ENCODE data around the gene LCP1. TPM values are rescaled to one million over a fixed set of nuclear protein-coding genes. Genes with fewer than 3 reads are reported as not detected.

LCP1 gene
- total RNA-seq, 3 donors from 2014 or later (not counting 1 experiment from before 2014, with no cell fraction given), result 1,088 to 1,116 (median 1,113) TPM

DNA sequence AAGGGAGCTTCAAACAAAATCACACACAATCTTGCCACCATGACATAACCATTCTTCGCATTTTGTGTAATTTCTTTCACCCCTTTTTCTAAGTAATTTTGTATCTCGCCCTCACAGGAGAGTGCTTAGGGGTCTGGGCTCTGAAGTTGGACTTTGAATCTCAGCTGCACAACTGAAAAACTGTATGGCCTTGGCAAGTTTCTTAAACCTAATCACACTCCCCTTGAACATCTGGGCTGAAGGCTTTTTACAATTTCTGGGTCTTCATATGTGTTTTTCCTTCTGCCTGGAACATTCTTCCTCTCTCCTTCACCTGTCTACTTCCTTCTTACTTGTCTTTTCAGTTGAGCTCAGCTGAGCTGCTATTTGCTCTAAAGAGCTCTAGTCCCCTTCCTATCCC is 52.9 kb downstream of the LCP1 start:
- ATAC-seq, result no peak
- intact Hi-C loops (cut with micrococcal nuclease), result loop anchor here (5.0 kb wide), 1 partner anchor 38 kb away; no protein-coding TSS in a partner anchor
- WGBS (ENCODE audit: insufficient coverage), result 91% methylated on average over 2 of the region's 2 CpGs
- Histone ChIP-seq H3K4me1 (ENCODE audit: control insufficient read depth, insufficient read depth, low read length) (peaks cover 18% of the 10 kb centered on the region), H3K27ac (ENCODE audit: low read length) (no peak overlapping the region), H3K27me3 (ENCODE audit: control insufficient read depth, insufficient read depth, low read length) (no peaks in the 10 kb centered on the region), H3K36me3 (ENCODE audit: control insufficient read depth, insufficient read depth, low read length) (peaks cover 82% of the 10 kb centered on the region), H3K9me3 (ENCODE audit: control insufficient read depth, insufficient read depth, low read length) (no peaks in the 10 kb centered on the region), H3K4me3 (ENCODE audit: low read length) (no peak overlapping the region)
- TF ChIP-seq, protein P1, sequence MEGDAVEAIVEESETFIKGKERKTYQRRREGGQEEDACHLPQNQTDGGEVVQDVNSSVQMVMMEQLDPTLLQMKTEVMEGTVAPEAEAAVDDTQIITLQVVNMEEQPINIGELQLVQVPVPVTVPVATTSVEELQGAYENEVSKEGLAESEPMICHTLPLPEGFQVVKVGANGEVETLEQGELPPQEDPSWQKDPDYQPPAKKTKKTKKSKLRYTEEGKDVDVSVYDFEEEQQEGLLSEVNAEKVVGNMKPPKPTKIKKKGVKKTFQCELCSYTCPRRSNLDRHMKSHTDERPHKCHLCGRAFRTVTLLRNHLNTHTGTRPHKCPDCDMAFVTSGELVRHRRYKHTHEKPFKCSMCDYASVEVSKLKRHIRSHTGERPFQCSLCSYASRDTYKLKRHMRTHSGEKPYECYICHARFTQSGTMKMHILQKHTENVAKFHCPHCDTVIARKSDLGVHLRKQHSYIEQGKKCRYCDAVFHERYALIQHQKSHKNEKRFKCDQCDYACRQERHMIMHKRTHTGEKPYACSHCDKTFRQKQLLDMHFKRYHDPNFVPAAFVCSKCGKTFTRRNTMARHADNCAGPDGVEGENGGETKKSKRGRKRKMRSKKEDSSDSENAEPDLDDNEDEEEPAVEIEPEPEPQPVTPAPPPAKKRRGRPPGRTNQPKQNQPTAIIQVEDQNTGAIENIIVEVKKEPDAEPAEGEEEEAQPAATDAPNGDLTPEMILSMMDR (IDR thresholded peaks at IDR 0.05), result no peak
- Mint-ChIP-seq H3K4me1 (peaks cover 56 to 63% of the 10 kb centered on the region in 2 donors), H3K4me3 (no peak overlapping the region), H3K36me3 (peaks cover 46% of the 10 kb centered on the region), H3K27me3 (ENCODE audit: low read depth in 2 of 2) (no peaks in the 10 kb centered on the region), H3K9me3 (no peaks in the 10 kb centered on the region), H3K27ac (peak overlapping the region; percentile 3 to 88)
- DNase-seq, result no peak

DNA sequence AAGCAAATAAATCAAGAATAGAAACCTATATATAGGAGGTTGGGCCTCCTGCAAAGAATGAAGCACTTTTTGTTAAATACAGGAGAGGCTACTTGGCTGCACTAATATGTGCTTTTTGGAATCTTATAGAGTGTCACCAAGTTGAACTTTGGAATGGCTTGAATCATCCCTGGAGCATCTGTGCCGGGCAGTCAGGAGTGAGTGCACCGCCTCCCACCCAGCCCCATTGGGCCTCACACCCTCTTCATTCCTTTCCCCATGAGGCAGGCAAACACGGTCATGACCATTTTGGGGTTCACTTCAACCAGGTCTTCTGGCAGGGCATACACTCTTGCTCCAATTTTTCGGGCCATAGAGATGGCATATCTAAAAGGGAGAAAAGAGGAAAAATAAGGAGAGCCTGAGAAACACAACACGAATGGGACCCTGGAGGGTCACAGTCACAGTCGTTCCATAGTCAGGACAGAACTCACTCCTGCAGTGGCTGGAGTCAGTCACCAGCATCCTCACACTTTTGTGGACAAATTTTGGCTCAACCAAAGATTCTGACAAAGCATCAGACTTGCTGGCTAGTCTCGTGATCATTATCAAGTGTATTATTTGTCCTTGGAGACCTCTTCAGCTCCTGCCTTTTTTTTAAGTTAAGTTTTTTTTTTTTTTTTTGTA is 54.5 kb downstream of the LCP1 start:
- H3K4me1 ChIP-seq (ENCODE audit: control insufficient read depth, insufficient read depth, low read length), result peaks cover 15% of the 10 kb centered on the region
- intact Hi-C loops (cut with micrococcal nuclease), result loop anchor here (5.0 kb wide), 1 partner anchor 40 kb away; no protein-coding TSS in a partner anchor
- no peaks in the 10 kb centered on the region for H3K27me3 ChIP-seq (ENCODE audit: control insufficient read depth, insufficient read depth, low read length)
- ATAC-seq, result no peak
- Mint-ChIP-seq H3K4me3 (no peak overlapping the region), H3K27ac (peak overlapping the region; percentile 88 to 90), H3K36me3 (peaks cover 38% of the 10 kb centered on the region), H3K4me1 (peaks cover 58 to 59% of the 10 kb centered on the region in 2 donors), H3K9me3 (no peaks in the 10 kb centered on the region), H3K27me3 (ENCODE audit: low read depth in 2 of 2) (no peaks in the 10 kb centered on the region)
- peaks cover 67% of the 10 kb centered on the region for H3K36me3 ChIP-seq (ENCODE audit: control insufficient read depth, insufficient read depth, low read length)
- no peaks in the 10 kb centered on the region for H3K9me3 ChIP-seq (ENCODE audit: control insufficient read depth, insufficient read depth, low read length)
- WGBS (ENCODE audit: insufficient coverage), result 92% methylated on average over 7 of the region's 7 CpGs
- no peak overlapping the region for H3K4me3 ChIP-seq (ENCODE audit: low read length)
- no peak overlapping the region for H3K27ac ChIP-seq (ENCODE audit: low read length)
- no peak for DNase-seq
- TF ChIP-seq, protein P1 (IDR thresholded peaks at IDR 0.05), result no peak

DNA sequence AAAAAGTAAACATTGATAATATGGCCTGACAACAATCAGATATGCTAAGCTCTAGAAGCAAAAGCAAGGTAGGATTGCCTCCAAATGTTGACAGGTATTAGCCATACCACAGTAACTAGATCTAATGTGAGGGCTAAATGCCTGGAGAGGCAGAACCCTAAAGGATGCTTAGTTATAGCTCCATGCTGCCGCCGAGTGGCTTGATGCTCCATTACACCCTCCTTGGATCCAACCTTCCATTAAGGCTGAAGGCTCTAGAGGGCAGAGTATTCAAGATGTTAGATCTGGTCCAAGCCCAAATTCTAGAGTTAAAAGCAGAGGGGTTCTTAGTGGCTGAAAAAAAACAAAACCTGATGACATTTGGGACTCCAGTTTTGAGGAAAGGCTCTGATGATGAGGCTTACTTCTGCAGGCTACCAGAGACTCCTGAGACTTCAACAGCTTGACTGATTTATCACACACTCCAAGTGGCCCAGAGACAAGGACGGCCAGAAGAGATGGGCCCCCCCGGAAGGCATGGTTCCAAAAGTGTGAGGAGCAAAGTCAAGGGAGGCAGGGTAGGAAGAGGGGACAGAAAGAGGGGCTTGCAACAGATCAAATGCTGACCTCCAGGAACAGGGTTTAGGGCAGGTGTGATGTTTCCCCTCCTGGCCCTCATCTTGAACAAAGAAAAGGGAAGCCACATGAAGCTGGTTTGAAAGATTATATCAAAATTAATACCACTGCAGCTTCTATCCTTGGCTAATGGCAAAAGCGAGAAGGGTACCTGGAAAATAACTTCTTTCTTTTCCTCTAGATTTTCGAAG is 55.2 kb downstream of the LCP1 start:
- H3K4me3 Mint-ChIP-seq, result no peak overlapping the region
- H3K36me3 Mint-ChIP-seq, result peaks cover 37% of the 10 kb centered on the region
- H3K27ac Mint-ChIP-seq, result peak overlapping the region; percentile 88 to 90
- no peaks in the 10 kb centered on the region for H3K27me3 ChIP-seq (ENCODE audit: control insufficient read depth, insufficient read depth, low read length)
- intact Hi-C loops (cut with micrococcal nuclease), result loop anchor here (1.0 to 5.0 kb wide), 2 partner anchors 41 to 74 kb away; partner anchors contain the start of gene ZC3H13
- no peaks in the 10 kb centered on the region for H3K9me3 ChIP-seq (ENCODE audit: control insufficient read depth, insufficient read depth, low read length)
- peaks cover 9% of the 10 kb centered on the region for H3K4me1 ChIP-seq (ENCODE audit: control insufficient read depth, insufficient read depth, low read length)
- no peak overlapping the region for H3K4me3 ChIP-seq (ENCODE audit: low read length)
- ATAC-seq (peak; percentile 89 to 92 (median 91)), DNase-seq (peak; percentile 62 to 86)
- no peaks in the 10 kb centered on the region for H3K9me3 Mint-ChIP-seq
- peaks cover 60% of the 10 kb centered on the region for H3K36me3 ChIP-seq (ENCODE audit: control insufficient read depth, insufficient read depth, low read length)
- 23% methylated on average over 4 of the region's 6 CpGs for WGBS (ENCODE audit: insufficient coverage)
- H3K4me1 Mint-ChIP-seq, result peaks cover 51 to 55% of the 10 kb centered on the region in 2 donors
- peak overlapping the region; percentile 21 for H3K27ac ChIP-seq (ENCODE audit: low read length)
- H3K27me3 Mint-ChIP-seq (ENCODE audit: low read depth in 2 of 2), result no peaks in the 10 kb centered on the region
- TF ChIP-seq, protein P1 (IDR thresholded peaks at IDR 0.05), result peak; percentile 69
